HepG2 (cell line): ENCODE data around the gene MIDN. TPM values are rescaled to one million over a fixed set of nuclear protein-coding genes. Genes with fewer than 3 reads are reported as not detected.

Experiments
- AGO2 ChIP-seq: fragments of 200-400 bp; formaldehyde crosslinking; optimal IDR thresholded peaks from 2 replicates; pipeline ENCODE3; 2017; ENCODE audit warnings: mild to moderate bottlenecking, low read depth, low read length, moderate library complexity
- BCL6 ChIP-seq: IDR thresholded peaks from 2 replicates; pipeline ENCODE4 v1.6.1; 2016; ENCODE audit warnings: missing genetic modification reagents, missing compliant biosample characterization
- EZH2 ChIP-seq: conservative IDR thresholded peaks from 2 replicates; pipeline ENCODE4 v1.6.1; 2012; ENCODE audit warnings: mild to moderate bottlenecking, low read depth, low read length, moderate library complexity
- KLF13 ChIP-seq: sonication (generic); formaldehyde crosslinking; IDR thresholded peaks from 2 replicates; pipeline ENCODE4 v1.4.0; 2020; ENCODE audit warnings: mild to moderate bottlenecking, missing genetic modification reagents
- POLR2AphosphoS2 ChIP-seq: IDR thresholded peaks from 2 replicates; pipeline ENCODE4 v1.6.1; 2011; ENCODE audit warnings: low read depth, low read length, improper control_type of control experiment
- ZNF3 ChIP-seq: IDR thresholded peaks from 2 replicates; pipeline ENCODE4 v1.7.0; 2017; ENCODE audit warnings: inconsistent platforms
- ZNF430 ChIP-seq: sonication (generic); formaldehyde crosslinking; IDR thresholded peaks from 2 replicates; pipeline ENCODE4 v1.9.0; 2021; ENCODE audit warnings: mild to moderate bottlenecking, missing genetic modification reagents
- ZNF432 ChIP-seq: sonication (generic); formaldehyde crosslinking; IDR thresholded peaks from 2 replicates; pipeline ENCODE4 v1.5.0; 2020; ENCODE audit warnings: missing genetic modification reagents, mild to moderate bottlenecking, borderline replicate concordance
- ZNF616 ChIP-seq: sonication (generic); formaldehyde crosslinking; IDR thresholded peaks from 2 replicates; pipeline ENCODE4 v1.5.0; 2020; ENCODE audit warnings: low read depth, mild to moderate bottlenecking, missing genetic modification reagents
- polyA plus RNA-seq, 8 experiments: library from polyadenylated mRNA; depleted of rRNA in 3 of 8; stranded (reverse) in 7 of 8; unstranded in 1 of 8; fragments of >200 nt; fragmentation: Illumina TruSeq in 4 of 8; extraction: Trizol in 4 of 8; gene quantifications; 2 replicates each; pipeline versions ENCODE4 v1.2.1 to v1.2.3, GENCODE V29; 2011 to 2016; ENCODE audit warnings: low read depth in 4 of 8, missing spikeins in 1 of 8, mixed read lengths in 1 of 8; ENCODE audit not compliant: insufficient read depth in 1 of 8
- total RNA-seq, 5 experiments: library from RNA; depleted of rRNA; stranded (reverse); fragments of >200 nt; fragmentation: Illumina TruSeq; extraction: Trizol; gene quantifications; 2 replicates each; pipeline ENCODE4 v1.2.3, GENCODE V29; 2016; ENCODE audit warnings: low read depth in 1 of 5
- TF ChIP-seq, protein P1 (sequence below): sonication (generic); formaldehyde crosslinking; IDR thresholded peaks from 2 replicates; pipeline ENCODE4 v1.4.0; 2020; ENCODE audit warnings: missing genetic modification reagents
- TF ChIP-seq, protein P2 (sequence below): sonication (generic); formaldehyde crosslinking; IDR thresholded peaks from 2 replicates; pipeline ENCODE4 v1.8.0; 2022; ENCODE audit warnings: missing genetic modification reagents, mild to moderate bottlenecking, moderate library complexity, borderline replicate concordance
- TF ChIP-seq, protein P3 (sequence below): sonication (generic); formaldehyde crosslinking; IDR thresholded peaks from 2 replicates; pipeline ENCODE4 v1.9.0; 2021; ENCODE audit warnings: missing genetic modification reagents, borderline replicate concordance

Gene MIDN
- total and polyA plus RNA-seq, 2 of the 13 experiments (the other 11 are each of a cell fraction or from before 2014, with no cell fraction given): 8.4 to 18.0 TPM

- TF ChIP-seq, protein P1, sequence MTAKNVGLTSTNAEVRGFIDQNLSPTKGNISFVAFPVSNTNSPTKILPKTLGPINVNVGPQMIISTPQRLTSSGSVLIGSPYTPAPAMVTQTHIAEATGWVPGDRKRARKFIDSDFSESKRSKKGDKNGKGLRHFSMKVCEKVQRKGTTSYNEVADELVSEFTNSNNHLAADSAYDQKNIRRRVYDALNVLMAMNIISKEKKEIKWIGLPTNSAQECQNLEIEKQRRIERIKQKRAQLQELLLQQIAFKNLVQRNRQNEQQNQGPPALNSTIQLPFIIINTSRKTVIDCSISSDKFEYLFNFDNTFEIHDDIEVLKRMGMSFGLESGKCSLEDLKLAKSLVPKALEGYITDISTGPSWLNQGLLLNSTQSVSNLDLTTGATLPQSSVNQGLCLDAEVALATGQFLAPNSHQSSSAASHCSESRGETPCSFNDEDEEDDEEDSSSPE: no peak
- no peak for TF ChIP-seq ZNF616 (CRISPR knock-in tag)
- TF ChIP-seq, protein P2, sequence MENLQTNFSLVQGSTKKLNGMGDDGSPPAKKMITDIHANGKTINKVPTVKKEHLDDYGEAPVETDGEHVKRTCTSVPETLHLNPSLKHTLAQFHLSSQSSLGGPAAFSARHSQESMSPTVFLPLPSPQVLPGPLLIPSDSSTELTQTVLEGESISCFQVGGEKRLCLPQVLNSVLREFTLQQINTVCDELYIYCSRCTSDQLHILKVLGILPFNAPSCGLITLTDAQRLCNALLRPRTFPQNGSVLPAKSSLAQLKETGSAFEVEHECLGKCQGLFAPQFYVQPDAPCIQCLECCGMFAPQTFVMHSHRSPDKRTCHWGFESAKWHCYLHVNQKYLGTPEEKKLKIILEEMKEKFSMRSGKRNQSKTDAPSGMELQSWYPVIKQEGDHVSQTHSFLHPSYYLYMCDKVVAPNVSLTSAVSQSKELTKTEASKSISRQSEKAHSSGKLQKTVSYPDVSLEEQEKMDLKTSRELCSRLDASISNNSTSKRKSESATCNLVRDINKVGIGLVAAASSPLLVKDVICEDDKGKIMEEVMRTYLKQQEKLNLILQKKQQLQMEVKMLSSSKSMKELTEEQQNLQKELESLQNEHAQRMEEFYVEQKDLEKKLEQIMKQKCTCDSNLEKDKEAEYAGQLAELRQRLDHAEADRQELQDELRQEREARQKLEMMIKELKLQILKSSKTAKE: no peak
- no peak for TF ChIP-seq BCL6 (CRISPR knock-in tag)
- TF ChIP-seq POLR2AphosphoS2: no peak
- no peak for TF ChIP-seq ZNF430
- no peak for TF ChIP-seq EZH2
- peak; percentile 32 for TF ChIP-seq AGO2
- TF ChIP-seq ZNF432 (CRISPR knock-in tag): no peak
- TF ChIP-seq, protein P3, sequence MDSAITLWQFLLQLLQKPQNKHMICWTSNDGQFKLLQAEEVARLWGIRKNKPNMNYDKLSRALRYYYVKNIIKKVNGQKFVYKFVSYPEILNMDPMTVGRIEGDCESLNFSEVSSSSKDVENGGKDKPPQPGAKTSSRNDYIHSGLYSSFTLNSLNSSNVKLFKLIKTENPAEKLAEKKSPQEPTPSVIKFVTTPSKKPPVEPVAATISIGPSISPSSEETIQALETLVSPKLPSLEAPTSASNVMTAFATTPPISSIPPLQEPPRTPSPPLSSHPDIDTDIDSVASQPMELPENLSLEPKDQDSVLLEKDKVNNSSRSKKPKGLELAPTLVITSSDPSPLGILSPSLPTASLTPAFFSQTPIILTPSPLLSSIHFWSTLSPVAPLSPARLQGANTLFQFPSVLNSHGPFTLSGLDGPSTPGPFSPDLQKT (CRISPR knock-in tag): no peak
- TF ChIP-seq ZNF3 (CRISPR knock-in tag): no peak
- TF ChIP-seq KLF13 (CRISPR knock-in tag): no peak
Measured at GRCh38 chr19:1235625-1236538, 12.5 kb upstream of the MIDN start (continued).
